ENCODE data around the gene RAB40B.
"Not testable (repeated sequence)": the region's sequence is repeated elsewhere in the genome, so short reads cannot be mapped to it uniquely, and the experiment has no call there.

RAB40B gene, protein sequence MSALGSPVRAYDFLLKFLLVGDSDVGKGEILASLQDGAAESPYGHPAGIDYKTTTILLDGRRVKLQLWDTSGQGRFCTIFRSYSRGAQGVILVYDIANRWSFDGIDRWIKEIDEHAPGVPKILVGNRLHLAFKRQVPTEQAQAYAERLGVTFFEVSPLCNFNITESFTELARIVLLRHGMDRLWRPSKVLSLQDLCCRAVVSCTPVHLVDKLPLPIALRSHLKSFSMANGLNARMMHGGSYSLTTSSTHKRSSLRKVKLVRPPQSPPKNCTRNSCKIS

DNA sequence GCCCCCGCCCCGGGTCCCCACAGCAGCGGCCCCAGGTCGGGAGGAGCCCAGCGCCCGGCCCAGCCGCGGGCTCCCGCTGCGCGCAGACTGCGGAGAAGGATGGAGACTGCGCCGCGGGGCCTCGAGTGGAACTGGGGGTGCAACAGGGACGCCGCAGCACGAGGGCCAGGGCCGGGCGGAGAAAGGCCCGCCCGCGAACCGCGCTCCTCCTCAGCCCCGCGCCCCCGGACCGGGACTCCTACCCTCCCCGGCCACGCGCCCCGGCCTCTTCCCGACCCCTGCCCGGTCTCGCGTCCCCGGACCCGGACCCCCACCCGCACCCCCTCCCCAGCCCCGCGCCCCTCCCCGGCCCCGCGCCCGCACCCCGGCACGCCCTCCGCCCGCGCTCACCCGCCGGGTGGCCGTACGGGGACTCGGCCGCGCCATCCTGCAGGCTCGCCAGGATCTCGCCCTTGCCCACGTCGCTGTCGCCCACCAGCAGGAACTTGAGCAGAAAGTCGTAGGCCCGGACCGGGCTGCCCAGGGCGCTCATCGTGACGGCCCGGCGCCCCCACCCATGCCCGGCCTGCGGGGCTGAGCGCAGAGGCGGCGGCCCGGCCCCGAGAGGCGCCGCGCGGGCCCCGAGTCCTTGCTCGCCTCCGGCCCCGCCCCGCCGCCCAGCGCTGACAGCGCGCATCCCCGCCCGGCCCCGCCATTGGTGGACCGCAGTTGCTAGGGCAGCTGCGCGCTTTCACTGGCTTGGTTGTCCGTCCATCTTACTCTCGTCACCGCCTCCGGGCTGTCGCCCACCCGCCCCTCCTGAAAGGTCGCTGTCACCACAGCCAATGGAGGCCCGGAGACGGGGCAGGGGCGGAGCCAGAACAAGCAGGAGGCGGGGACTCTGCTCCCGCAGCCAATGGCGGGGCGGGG, at the start of gene RAB40B:
RAB40B (minus strand) TSS at position 634 of the 909 bp plus-strand sequence; CDS start at position 532, 102 bp downstream.
- H3K27ac ChIP-seq = no peak within 1 kb of the TSS
- DNase-seq (ENCODE audit: low read depth, low spot score) = peak; percentile 95

DNA sequence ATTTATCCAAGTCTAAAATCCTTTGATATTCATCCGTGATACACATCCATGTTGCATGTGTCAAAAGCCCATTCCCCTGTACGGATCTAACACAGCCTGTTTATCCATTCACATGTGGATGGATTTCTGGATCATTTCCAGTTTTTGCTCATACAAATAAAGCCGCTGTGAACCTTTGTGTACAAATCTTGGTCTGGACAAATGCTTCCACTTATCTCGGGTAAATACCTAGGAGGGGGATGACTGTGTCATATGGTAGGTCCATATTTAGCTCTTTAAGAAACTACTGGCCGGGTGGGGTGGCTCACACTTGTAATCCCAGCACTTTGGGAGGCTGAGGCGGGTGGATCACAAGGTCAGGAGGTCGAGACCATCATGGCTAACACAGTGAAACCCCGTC, 47.0 kb upstream of the RAB40B start:
- no peak for DNase-seq (ENCODE audit: low read depth, low spot score)
- H3K27ac ChIP-seq = no peak overlapping the region

DNA sequence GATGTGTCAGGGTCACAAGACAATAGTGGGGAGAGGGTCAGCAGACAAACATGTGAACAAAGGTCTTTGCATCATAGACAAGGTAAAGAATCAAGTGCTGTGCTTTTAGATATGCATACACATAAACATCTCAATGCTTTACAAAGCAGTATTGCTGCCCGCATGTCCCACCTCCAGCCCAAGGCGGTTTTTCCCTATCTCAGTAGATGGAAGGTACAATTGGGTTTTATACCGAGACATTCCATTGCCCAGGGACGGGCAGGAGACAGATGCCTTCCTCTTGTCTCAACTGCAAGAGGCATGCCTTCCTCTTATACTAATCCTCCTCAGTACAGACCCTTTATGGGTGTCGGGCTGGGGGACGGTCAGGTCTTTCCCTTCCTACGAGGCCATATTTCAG, 46.2 kb upstream of the RAB40B start:
- H3K27ac ChIP-seq; DNase-seq (ENCODE audit: low read depth, low spot score): not testable (repeated sequence)

DNA sequence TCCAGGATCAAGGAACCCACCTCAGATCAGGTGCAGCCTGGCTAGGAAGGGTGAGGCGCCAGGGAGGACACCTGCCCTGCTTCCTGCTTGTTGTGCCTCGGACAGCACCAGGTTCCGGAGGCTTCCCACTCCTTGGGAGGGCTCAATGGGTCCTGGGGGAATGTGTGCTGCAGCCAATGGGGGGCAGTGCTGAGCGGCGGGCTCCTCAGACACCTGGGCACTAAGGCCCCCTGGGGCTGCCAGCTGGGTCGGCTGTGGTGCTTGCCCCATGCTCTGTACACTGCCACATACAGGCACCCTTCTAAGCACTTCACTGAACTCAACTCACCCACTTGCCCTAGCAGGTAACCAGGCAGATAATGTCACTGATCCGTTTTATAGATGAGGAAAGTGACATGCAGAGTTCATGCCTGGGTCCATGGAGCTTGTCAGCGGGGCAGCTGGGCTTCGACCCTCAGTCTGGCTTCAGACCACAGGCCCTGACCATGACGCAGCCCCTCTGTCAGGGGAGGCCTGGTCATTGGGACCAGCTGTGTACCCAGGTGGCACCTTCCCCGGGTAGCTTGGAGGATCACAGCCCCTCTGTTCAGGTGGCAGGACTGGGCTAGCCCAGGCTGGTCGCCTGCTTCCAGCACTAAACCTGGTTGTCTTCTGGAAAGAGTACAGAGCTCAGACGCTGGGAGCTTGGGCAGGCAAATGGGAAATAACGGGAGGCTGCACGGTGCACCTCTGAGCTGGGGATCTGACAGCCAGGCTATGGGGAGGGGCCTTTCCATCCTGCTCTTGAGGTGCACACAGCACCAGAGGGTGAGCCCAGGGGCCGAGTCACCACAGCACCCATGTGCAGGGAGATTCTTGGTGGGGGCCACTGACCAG, 45.1 kb upstream of the RAB40B start:
- no peak overlapping the region for H3K27ac ChIP-seq
- no peak for DNase-seq (ENCODE audit: low read depth, low spot score)

DNA sequence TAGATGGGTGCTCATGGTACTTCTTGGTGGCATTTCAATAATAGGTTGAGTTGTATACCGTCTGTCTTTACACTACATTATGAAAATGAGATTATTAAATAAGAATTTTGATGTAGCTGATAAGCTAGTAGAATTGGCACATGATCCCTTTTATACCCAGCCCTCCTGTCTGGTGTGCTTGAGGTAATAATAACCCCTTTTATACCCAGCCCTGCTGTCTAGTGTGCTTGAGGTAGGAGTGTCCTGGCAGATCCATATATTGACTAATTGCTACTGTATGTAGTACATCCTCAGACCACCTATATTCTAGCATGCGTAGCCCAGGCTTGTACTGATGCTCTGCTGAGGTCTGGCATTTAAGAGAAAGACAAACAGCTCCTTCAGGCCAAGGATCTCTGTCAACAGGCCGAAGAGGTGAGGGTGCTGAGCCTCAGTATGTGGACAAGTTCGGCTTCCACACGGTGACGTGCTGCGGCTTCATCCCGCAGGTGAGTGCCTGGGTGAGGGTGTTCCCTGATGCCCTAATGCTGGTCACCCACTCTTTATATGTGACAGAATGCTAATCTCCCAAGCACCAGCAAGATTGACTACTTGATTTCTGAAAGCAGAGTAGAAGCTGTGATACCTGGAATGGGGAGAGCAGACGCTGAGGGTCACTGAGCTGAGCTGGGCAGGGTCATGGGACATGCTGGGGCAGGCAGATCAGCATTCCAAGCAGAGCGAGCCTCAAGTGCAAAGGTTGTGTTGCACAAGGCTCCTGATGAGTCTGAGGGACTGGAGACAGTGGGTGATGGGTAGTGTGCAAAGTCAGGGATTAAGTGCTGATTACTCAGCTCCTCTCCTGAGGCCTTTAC, 42.6 kb upstream of the RAB40B start:
- no peak overlapping the region for H3K27ac ChIP-seq
- DNase-seq (ENCODE audit: low read depth, low spot score) = peak; percentile 45

DNA sequence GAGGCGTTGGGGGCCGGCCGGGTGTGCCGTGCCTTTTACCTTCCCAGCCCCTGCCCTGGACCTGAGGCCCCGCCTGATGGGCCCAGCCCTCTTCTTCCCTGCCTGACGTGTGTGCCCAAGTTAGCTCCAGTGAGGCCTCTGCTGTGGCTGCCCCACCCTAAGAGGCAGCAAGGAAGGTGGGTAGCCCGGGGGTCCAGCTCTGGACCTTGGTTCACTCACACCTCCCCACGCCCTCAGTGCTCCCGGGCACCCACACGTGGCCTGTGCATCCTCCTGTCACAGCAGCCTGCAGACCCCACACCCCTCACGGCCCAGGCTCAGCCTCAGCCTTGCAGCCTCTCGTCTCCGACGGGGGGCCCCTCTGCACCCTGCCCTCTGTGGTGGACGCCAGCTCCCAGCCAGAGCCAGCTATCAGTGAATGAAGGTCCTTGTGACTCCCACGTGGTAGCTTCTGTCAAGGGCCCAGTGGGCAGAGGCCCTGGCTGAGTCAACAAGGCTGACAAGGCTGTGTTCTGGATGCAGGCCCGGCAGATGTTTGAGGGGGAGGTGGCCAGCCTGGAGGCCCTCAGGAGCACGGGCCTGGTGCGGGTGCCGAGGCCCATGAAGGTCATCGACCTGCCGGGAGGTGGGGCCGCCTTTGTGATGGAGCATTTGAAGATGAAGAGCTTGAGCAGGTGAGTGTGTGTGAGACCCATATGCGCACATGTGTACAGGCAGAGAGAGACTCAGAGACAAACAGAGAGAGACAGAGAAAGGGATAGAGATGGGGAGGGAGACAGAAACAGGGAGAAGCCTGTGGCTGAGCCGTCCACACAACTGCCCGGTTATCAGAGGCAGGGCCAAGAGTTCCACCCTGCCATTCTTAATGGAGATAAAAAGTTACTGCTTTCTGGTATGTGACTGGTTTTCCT, 39.7 kb upstream of the RAB40B start:
- no peak for DNase-seq (ENCODE audit: low read depth, low spot score)
- H3K27ac ChIP-seq = no peak overlapping the region

DNA sequence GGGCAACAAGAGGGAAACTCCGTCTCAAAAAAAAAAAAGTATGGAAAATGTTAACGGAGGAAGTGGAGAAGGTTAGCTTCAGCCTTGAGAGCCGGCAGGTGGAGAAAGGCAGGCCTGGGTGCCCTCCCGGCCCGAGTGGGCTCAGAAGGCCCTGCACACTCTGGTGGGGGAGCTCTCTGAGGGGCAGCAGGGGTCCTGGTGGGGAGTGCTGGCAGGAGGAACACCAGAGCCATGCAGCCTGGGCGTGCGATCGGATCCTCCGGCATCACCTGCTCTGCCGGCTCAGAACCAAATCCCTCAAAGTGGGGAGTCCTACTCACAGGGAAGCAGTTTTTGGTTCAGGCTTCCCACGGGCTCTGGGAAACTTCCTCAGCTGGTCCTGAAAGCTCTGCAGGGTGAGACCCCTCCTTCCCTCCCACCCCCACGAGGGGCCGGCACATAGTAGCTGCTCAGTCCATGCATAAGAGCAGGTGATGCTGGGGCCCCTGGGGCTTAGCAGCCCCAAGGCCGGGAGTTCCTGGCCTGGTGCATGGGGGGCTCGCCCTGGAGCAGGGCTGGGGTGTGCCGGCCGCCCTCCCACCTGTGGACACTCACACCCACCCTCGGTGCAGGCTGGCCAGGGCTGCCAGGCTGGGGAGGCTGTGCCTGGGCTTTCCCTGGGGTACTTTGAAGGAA, 38.1 kb upstream of the RAB40B start:
- no peak overlapping the region for H3K27ac ChIP-seq
- DNase-seq (ENCODE audit: low read depth, low spot score) = no peak

DNA sequence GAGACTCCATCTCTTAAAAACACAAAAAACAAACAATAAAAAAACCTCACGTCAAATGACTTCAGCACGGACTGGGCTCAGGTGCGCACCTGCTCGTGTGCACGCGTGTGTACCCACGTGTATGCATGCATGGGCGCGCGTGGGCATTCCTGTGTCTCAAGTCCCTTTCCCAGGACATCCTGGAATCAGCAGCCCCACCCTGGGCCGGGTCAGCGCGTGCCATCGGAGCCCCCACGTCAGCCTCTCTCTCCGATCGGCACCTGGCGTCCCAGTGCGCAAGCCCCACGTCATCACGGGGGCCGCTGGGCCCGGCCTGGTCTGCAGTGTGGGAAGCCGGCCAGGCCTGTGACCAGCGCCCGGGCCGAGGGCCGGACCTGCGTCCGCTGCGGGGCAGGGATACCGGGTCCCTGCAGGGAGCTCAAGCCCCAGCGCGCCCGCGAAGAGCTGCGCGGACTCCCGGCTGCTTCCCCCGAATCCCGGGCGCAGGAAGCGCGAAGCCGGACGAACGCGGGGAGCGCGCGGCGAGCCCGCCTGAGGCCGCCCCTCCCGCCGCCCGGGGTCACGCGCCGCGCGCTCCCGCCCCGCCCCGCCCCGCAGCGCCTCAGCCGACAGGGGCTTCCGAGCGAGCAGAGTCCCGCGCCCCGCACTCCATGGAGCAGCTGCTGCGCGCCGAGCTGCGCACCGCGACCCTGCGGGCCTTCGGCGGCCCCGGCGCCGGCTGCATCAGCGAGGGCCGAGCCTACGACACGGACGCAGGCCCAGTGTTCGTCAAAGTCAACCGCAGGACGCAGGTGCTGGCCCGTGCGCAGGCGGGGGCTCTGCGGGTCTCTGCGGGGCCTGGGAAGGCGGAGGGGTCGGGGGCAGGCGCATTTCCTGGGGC, 36.7 kb upstream of the RAB40B start, which contains the start of gene FN3K:
FN3K (plus strand) TSS at position 629 of the 880 bp plus-strand sequence; CDS start at position 651, 22 bp downstream.
- H3K27ac ChIP-seq = no peak within 1 kb of the TSS
- no peak for DNase-seq (ENCODE audit: low read depth, low spot score)

DNA sequence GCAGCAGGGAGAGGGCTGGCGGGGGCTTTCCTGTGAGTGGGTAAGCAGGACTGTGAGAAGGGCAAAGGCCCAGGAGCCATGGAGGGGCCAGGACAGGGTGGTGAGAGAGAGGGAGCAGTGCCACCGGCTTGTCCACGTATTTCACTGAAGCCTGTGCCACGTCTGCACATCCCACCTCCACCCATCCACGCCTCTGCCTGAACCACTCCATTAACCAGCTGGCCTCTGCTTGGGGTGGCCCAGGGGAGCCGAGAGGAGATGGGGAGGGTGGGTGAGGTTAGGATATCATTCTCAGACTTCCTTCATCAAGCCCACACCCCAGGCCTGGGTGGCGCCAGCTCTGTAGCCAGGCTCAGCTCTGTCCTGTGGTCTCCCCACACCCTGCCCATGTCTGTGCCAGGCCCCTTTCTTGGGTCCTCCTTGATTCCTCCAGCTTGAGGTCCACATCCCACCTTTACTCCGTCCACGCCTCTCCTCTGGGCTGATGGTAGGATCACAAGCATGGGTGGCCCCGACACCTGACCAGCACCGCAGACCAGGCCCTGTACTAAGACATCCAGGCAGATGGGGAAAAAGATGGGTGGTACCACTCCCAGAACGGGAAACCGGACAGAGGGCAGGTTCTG, 33.7 kb upstream of the RAB40B start:
- no peak for DNase-seq (ENCODE audit: low read depth, low spot score)

DNA sequence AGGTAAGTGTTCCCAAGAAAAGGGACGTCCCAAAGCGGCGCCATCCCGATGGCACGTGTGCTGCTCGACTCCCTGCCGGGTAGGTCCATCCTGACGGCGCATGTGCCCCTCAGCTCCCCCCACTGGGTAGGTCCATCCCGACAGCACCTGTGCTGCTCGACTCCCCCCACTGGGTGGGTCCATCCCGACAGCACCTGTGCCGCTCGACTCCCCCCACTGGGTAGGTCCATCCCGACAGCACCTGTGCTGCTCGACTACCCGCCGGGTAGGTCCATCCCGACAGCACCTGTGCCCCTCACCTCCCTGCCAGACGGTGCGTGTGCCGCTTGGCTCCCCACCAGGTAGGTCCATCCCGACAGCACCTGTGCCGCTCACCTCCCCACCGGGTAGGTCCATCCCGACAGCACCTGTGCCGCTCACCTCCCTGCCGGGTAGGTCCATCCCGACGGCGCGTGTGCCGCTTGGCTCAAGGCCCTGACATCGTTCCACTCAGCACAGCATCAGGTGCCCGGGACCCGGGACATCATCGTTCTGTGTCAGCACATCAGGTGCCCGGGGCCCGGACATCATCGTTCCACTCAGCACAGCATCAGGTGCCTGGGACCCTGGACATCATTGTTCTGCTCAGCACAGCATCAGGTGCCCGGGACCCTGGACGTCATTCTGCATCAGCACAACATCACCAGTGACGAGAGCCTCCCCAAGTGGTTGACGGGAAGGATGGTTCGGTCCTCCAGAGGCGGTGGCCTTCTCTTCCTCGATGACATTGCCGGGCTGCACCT, 31.2 kb upstream of the RAB40B start:
- DNase-seq (ENCODE audit: low read depth, low spot score) = no peak

More for the DNA sequence above, 33.7 kb upstream of the RAB40B start:
- no peak overlapping the region for H3K27ac ChIP-seq

DNA sequence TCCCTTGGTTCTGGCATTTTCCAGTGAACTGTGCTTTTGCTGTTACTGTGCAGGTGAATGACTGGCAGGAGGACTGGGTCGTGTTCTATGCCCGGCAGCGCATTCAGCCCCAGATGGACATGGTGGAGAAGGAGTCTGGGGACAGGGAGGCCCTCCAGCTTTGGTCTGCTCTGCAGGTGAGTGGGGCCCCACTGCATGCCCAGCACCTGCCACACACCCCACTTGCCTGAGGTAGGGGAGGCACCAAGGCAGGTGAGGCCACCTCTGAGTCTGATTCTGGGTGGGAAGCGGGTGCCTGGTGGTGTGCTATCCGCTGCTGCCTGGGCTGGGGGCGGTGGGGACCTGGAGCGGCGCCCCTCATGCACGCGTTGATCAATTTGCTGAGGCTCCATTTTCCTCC, 27.9 kb upstream of the RAB40B start:
- no peak overlapping the region for H3K27ac ChIP-seq
- DNase-seq (ENCODE audit: low read depth, low spot score) = no peak

More for the DNA sequence above, 31.2 kb upstream of the RAB40B start:
- no peak overlapping the region for H3K27ac ChIP-seq

DNA sequence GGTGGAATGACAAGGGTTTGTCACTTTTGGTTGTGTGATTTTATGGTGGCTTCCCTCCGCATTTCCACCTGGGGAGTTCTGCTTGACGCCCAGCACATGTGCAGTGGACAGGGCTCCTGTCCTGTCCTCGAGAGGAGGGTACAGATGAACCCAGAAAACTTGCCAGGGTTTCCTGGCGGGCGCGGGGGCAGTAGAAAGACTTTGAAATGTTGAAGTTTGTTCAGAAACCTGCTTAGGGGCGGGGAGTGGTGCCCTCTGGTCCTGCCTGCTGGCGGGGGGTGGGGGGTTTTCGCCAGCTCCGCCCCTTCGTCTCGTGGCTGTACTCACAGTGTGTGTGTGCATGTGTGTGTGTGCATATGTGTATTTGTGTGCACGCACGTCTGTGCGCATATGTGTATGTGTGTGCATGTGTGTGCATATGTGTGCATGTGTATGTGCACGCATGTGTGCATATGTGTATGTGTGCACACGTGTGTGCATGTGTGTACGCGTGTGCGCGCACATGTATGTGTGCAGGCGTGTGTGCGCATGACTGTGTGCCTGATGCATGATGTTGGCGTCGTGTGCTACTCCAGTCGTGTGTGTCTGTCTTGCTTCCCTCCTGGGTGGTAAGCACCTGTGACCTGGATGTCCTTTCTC, 24.8 kb upstream of the RAB40B start:
- DNase-seq (ENCODE audit: low read depth, low spot score) = no peak
- H3K27ac ChIP-seq = no peak overlapping the region

DNA sequence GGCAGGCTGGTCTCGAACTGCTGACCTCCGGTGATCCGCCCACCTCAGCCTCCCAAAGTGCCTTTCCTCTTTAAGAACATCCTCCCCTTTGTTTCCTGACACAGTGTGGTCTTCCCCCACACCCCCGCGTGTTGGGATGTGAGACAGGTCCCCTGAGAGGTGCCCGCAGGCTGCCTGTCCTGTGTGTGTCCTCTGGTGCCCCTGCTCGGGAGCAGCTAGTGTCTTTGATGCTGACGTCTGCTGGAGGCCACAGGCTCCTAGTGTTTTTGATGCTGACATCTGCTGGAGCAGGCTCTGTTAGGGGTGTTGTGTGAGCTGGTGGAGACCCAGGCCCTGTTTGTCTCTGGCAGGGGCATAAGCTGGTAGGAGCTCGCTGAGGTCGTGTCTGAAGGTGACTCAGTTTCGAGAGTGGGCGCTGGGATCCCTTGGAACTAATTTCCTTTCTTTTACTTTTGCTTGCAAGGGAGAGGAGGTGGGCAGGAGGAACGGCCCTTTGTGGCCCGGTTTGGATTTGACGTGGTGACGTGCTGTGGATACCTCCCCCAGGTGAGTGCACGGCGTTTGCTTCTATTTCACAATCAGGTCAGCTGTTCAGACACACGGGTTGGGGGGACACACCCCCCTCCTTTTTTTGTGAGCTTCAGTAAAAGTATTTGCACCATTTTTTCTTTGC, 24.0 kb upstream of the RAB40B start:
- DNase-seq (ENCODE audit: low read depth, low spot score) = no peak
- H3K27ac ChIP-seq = no peak overlapping the region

DNA sequence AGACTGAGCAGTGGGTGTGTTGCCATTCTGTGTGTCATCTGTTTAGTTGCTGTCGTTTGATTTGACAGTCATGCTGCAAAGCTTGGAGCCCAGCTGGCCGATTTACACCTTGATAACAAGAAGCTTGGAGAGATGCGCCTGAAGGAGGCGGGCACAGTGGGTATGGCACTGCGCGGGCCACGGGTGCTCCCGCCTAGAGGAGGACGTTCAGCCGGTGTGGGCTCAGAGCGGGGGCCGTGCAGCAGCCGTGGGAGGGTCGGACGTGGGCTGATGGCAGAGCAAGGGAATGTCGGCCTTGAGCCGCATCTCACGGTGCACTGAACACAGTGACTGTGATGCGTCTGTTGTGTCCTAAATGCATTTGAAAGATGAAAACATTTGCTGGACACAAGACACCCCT, 21.7 kb upstream of the RAB40B start:
- no peak for DNase-seq (ENCODE audit: low read depth, low spot score)
- no peak overlapping the region for H3K27ac ChIP-seq

All from epithelial cell of prostate (primary cell).